Measurements from ENCODE around the gene EME2.

DNA sequence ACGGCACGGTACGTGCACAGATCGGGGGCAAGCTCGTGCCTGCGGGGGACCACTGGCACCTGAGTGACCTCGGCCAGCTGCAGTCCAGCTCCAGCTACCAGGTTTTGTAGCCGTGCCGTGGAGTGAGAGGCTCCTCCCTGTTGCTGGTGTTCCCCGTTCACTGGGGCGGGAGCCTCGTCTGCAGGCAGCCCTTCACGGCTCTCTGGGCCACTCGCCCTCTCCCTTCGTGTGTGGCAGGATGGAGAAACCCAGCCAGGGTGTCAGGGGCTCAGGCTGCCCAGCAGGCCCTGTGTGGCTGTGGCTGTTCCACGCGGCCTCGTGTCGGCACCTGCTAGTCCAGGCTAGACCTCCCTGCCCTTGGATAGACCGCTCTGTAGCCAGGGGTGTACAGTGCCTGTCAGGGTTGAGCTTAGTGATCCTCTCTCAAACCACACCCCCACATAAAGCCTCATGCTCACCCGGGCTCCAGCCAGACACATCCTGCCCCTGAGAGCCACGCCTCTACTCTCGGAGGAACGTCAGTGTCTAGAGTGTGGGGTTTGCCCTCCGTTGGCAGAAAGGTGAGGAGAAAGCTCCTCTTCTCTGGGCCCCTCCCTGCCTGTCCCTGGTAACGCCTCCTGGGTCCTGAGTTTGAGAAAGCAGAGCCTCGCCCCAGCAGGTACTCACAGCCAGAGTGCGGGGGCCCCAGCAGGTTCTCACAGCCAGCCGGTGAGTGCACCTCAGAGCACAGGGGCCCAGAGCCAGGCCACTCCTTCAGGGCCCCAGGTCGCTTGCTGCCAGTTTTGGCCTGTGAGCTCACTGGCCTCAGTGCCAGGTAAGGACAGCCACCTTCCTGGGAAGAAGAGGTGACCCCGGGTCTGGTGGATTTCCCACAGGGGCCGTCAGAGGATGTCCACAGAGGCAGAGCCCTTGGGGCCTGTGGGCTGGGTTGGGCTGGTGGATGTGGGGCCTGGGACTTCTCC is 29.0 kb upstream of the EME2 start:
- TF ChIP-seq, protein P1, sequence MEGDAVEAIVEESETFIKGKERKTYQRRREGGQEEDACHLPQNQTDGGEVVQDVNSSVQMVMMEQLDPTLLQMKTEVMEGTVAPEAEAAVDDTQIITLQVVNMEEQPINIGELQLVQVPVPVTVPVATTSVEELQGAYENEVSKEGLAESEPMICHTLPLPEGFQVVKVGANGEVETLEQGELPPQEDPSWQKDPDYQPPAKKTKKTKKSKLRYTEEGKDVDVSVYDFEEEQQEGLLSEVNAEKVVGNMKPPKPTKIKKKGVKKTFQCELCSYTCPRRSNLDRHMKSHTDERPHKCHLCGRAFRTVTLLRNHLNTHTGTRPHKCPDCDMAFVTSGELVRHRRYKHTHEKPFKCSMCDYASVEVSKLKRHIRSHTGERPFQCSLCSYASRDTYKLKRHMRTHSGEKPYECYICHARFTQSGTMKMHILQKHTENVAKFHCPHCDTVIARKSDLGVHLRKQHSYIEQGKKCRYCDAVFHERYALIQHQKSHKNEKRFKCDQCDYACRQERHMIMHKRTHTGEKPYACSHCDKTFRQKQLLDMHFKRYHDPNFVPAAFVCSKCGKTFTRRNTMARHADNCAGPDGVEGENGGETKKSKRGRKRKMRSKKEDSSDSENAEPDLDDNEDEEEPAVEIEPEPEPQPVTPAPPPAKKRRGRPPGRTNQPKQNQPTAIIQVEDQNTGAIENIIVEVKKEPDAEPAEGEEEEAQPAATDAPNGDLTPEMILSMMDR (IDR thresholded peaks at IDR 0.05; ENCODE audit: borderline replicate concordance, extremely low read depth, low read length, poor library complexity, severe bottlenecking) = no peak
- no peak for TF ChIP-seq EZH2 (IDR thresholded peaks at IDR 0.05; ENCODE audit: borderline replicate concordance, low read depth, low read length, severe bottlenecking)
